ENCODE results near the gene ZFAND3.

DNA sequence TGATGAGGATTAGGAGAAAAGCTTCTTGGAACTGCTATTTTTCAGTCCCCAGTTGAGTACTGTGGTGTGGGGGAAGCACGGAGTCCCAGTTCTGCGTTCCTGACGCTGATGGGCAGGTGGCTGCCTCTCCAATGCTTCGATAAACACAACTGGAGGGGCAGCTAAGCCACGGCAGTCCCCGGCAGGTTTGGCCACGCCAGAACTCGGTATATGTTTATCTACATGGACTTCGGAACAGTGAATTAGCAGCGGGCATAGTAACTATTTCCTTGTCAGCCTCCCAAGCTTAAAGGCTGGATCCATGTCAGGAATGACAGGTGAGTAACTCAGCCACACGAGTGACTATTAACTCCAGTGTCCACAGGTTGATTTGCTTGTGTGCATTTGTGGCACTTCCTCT, 354.4 kb downstream of the ZFAND3 start:
- TF ChIP-seq TAF1 (IDR thresholded peaks at IDR 0.05; ENCODE audit: low read depth) (no peak), EZH2 (IDR thresholded peaks at IDR 0.05; ENCODE audit: borderline replicate concordance, insufficient read depth, low read length, poor library complexity, severe bottlenecking) (no peak), POLR2AphosphoS5 (IDR thresholded peaks at IDR 0.05) (no peak), RAD21 (conservative IDR thresholded peaks at IDR 0.05) (no peak), MXI1 (conservative IDR thresholded peaks at IDR 0.05; ENCODE audit: poor library complexity, severe bottlenecking) (no peak), SMC3 (conservative IDR thresholded peaks at IDR 0.05; ENCODE audit: poor library complexity) (no peak)
- TF ChIP-seq, protein P1, sequence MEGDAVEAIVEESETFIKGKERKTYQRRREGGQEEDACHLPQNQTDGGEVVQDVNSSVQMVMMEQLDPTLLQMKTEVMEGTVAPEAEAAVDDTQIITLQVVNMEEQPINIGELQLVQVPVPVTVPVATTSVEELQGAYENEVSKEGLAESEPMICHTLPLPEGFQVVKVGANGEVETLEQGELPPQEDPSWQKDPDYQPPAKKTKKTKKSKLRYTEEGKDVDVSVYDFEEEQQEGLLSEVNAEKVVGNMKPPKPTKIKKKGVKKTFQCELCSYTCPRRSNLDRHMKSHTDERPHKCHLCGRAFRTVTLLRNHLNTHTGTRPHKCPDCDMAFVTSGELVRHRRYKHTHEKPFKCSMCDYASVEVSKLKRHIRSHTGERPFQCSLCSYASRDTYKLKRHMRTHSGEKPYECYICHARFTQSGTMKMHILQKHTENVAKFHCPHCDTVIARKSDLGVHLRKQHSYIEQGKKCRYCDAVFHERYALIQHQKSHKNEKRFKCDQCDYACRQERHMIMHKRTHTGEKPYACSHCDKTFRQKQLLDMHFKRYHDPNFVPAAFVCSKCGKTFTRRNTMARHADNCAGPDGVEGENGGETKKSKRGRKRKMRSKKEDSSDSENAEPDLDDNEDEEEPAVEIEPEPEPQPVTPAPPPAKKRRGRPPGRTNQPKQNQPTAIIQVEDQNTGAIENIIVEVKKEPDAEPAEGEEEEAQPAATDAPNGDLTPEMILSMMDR (IDR thresholded peaks at IDR 0.05; ENCODE audit: poor library complexity, severe bottlenecking) = no peak
- TF ChIP-seq, protein P2, sequence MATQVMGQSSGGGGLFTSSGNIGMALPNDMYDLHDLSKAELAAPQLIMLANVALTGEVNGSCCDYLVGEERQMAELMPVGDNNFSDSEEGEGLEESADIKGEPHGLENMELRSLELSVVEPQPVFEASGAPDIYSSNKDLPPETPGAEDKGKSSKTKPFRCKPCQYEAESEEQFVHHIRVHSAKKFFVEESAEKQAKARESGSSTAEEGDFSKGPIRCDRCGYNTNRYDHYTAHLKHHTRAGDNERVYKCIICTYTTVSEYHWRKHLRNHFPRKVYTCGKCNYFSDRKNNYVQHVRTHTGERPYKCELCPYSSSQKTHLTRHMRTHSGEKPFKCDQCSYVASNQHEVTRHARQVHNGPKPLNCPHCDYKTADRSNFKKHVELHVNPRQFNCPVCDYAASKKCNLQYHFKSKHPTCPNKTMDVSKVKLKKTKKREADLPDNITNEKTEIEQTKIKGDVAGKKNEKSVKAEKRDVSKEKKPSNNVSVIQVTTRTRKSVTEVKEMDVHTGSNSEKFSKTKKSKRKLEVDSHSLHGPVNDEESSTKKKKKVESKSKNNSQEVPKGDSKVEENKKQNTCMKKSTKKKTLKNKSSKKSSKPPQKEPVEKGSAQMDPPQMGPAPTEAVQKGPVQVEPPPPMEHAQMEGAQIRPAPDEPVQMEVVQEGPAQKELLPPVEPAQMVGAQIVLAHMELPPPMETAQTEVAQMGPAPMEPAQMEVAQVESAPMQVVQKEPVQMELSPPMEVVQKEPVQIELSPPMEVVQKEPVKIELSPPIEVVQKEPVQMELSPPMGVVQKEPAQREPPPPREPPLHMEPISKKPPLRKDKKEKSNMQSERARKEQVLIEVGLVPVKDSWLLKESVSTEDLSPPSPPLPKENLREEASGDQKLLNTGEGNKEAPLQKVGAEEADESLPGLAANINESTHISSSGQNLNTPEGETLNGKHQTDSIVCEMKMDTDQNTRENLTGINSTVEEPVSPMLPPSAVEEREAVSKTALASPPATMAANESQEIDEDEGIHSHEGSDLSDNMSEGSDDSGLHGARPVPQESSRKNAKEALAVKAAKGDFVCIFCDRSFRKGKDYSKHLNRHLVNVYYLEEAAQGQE (IDR thresholded peaks at IDR 0.05; ENCODE audit: borderline replicate concordance) = no peak

Measured in neural cell (in vitro differentiated cells).